ENCODE measurements around the gene ANTXR1.
A peak's percentile ranks its signal among the peaks of the same experiment; 100 is the strongest.
"Not testable (repeated sequence)": the region's sequence is repeated elsewhere in the genome, so short reads cannot be mapped to it uniquely, and the experiment has no call there.

The ANTXR1 gene

DNA sequence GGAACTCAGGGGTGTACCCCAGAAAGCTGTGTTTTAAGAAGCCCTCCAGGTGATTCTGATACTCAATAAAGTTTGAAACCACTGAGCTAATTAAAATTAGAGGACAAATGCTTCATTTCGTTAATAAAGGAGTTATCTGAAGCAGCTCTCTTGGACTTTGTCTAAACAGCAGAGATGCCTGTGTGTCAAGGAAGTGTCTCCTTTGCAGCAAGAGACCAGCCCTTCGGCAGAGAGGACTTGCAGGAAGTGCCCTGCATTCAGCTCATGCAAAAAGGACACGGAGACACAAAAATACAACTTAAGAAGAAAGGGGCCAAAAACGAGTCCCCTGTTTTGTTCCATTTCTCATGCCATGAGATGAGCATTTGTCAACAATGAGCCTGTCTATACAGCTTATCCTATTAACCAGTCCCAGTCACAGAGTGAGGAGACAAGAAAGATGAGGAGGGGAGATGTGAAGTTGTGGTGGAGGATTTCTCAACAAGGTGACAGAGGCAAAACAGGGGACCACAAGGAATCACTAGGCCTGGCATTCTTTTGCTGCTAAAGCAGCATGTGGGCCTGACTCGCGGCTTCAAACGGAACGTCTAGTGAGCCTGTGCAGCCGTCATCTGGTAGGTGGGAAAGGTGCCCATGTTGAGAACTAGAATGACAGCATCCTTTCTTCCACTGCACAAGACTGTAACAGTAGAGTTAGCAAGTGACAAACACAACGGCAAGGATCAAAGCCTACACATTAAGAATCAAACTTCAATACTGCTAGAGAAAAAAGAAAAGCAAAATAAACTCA, 152.3 kb downstream of the ANTXR1 start:
- no peak for DNase-seq (ENCODE audit: low spot score)

DNA sequence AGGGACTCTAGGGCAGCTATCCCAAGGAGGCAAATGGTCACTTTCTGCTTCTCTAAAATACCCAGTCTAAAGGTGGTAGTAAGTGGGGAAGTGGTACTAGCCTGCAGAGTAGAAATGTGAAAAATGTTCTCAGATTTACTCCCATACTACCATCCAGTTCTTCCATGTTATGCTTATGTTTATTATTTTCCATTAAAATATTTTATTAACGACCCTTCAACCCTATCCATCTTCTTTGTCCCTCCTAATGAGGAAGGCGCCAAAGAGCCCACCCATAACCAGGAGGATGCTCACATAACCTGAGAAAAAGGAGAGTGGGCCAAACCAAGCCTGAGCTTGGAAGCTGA, 153.5 kb downstream of the ANTXR1 start:
- DNase-seq (ENCODE audit: low spot score): no peak

- DNase-seq (ENCODE audit: low spot score): no peak
Observed at GRCh38 chr2:69166812-69167468, 154.0 kb downstream of the ANTXR1 start.

DNA sequence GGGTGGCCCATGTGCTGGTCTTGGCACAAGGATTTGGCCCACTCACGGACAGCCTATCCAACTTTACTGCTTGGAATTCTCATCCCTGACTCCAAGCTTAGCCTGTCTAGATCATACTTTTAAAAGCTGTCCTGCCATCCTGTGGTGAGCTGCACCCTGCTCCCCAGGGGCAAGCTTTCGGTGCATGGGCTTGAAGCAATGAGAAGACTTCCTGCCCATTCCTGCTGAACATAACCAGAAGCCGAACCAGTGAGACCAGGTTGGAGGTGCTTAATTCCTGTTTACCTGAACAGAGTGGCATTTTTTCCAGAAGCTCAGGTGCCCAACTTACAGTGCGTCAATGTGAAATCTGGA, 154.5 kb downstream of the ANTXR1 start:
- no peak for DNase-seq (ENCODE audit: low spot score)

DNA sequence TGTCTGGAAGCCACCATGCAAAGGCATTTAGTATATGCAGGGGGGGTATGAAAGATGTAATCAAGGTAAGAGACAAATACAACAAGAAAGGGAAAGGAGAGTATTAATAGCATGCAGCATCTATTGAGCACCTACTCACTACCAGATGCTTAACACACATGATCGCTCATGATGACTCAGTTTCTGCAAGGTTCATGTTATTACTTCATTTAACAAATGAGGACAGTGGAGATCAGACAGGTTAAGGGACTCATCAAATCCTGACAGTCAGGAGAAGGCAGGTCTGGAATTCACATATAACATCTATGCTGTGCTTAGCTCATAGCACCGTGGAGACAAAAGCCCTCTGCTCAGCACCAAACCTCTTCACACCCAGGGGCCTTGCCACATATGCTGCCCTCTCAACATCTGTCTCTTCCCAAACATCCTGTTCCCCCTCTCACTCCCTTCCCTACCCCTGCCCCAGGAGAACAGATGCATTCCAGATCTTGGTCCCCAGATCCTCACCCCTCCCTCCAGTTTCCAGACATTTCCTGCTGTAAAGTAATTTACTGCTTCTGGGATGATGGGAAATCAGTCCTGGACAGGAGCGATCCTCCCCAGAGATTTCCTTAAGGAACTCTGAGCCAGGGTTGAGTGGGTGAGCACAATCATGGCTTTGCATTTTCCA, 155.3 kb downstream of the ANTXR1 start:
- no peak for DNase-seq (ENCODE audit: low spot score)

GRCh38 chr2:69168950-69169654, 156.1 kb downstream of the ANTXR1 start:
- no peak for DNase-seq (ENCODE audit: low spot score)

DNA sequence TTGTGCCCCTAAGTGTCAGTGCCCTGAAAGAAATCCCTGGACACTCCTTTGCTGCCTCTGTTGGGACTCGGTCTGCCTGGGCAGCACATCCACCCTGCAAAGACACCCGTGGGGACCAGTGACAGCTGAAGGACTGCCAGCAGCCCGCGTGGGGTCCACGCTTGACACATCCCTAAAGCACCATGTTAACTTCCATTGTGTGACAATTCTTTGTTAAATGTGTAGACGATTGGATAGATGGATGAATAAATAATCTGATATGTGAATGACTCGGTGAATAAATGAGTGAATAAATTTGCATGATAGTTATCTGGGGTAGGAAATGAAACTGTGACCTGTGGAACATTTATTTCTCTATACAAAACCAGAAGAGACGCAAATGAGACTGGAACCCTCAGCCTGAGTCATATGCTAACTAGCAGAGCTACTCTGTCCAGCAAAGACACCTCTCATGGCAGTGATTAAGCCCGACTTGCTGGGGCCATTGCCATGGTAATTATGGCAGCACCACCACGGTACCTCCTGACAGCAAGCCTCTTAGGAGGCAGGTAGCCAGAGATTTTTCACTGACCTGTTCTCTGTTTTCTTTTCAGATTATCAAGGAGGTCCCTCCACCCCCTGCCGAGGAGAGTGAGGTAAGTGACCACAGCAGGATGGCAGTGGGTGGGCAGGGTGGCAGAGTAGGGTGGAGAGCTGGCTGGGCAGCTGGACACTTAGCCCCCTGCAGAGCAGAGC, 156.8 kb downstream of the ANTXR1 start:
- no peak for DNase-seq (ENCODE audit: low spot score)

GRCh38 chr2:69170661-69171060, 157.7 kb downstream of the ANTXR1 start:
- no peak for DNase-seq (ENCODE audit: low spot score)

DNA sequence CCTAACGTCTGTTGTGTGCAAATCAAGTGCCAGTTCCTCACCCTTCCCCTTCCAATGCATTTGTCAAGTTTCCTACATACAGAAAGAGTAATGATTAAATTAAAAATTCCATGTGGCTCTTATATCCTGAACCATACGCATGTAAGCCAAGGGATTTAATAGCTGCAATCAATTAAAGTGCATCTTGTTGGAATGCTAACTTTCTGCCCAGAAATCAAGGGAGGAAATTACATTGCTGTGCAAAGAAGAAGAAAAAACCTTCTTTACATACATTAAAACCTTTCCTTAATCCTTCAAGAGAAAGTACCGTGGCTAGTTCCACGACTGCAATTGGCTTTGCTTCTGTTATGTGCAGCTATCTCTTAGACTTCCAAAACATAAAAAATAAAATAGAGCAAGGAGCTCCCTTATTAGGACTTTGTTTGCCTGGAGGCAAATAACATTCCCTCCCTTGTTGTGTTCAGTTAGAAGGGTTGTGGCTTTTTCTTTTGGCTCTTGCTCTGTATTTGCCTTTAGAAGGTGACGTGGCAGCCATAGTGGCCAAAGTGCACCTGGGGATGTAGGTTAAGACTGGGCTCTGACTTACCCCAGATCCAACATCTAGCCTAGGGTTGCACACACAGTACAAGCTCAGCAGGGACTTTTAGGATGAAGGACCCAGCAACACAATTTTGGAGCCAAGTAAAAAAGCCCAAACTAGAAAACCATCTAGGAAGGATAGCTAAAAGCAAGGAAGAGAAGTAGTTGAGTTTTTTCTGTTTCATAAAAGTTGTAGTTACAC, 158.3 kb downstream of the ANTXR1 start:
- DNase-seq (ENCODE audit: low spot score): no peak

DNA sequence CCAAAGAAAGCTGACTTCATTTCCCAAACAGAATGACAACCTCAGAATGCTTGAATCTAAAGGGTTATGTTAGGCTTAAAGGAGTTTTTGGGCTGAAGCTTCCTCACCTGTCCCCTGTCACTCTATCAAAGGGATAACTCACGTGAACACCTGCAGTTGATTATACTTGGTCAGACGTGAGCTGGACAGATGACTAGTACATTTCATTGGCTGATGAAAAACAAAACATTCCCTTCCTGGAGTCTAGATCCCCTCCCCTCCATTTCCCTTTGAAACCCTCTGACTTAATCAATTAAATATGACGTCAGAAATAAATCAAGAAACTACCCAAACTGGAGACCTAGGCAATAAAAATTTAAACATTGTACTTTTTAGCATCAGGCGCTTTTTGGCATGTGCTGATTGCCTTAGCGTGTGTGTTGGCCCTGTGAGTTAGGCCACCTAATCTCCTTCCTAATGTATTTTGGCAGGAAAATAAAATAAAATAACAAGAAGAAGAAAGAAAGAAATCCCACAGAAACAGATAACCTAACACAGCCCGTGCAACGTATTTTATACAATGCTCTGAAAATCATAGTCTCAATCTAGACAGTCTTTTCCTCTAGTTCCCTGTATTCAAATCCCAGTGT, 159.0 kb downstream of the ANTXR1 start:
- no peak for DNase-seq (ENCODE audit: low spot score)

- DNase-seq (ENCODE audit: low spot score): no peak
Observed at GRCh38 chr2:69173706-69174105, 160.7 kb downstream of the ANTXR1 start.

DNA sequence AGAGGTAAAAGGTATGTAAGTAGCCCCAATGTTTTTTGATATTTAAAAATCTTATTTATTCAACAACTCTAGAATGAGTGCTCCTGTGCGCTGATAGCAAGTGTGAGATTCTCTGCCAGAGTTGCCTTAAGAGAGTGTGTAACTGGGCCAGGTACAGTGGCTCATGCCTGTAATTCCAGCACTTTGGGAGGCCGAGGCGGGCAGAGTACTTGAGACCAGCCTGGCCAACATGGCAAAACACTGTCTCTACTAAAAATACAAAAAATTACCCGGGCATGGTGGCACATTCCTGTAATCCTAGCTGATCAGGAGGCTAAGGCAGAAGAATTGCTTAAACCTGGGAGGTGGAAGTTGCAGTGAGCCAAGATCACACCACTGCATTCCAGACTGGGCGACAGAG, 161.2 kb downstream of the ANTXR1 start:
- DNase-seq (ENCODE audit: low spot score): not testable (repeated sequence)

DNA sequence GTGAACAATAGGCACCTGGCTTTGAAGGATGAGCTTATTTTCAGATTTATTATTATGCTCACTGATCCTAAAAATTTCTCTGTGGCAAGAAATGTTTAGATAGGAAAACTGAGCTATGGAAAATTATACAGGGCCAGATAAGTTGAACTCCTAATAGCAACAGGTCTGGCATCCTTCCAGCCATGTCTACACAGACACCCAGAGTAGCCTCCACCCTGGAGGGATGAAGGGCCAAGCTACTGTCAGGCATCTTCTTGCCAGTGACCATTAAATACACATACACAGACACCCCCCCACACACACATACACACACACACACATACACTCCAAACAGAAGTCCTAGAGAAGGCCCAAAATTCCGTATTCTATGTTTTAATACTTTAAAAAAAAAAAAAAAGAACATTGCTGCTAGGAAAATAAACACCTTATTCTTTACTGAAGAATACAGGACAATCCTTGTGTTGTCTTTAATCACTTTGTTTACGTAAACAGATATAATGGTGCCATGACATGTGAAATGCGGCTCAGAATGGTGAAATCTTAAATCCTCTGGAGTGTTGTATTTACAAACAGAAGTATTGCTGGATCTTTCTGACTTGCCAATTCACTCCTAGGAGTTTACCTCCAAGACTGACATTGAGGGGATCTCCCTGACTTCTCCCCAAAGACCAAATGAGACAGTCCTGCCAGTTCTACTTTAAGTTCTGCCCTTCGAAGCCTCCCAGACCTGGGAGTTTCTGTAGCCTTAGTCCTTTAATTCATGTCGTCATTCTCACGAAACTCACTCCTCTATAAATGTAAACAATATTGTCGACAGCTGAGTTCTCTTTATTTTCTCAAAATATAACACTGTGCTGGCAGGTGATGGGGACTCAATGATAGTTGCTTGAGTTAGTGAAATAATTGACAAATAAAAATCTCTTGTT, 163.1 kb downstream of the ANTXR1 start:
- no peak for DNase-seq (ENCODE audit: low spot score)

- DNase-seq (ENCODE audit: low spot score): peak; percentile 73
Observed at GRCh38 chr2:69177063-69177771, 164.2 kb downstream of the ANTXR1 start.

GRCh38 chr2:69177785-69178636, 165.0 kb downstream of the ANTXR1 start:
- DNase-seq (ENCODE audit: low spot score): peak; percentile 86

GRCh38 chr2:69178756-69179155, 165.8 kb downstream of the ANTXR1 start:
- no peak for DNase-seq (ENCODE audit: low spot score)

GRCh38 chr2:69180227-69180626, 167.2 kb downstream of the ANTXR1 start:
- DNase-seq (ENCODE audit: low spot score): no peak

- no peak for DNase-seq (ENCODE audit: low spot score)
Observed at GRCh38 chr2:69180974-69181373, 168.0 kb downstream of the ANTXR1 start.
